ENCODE data around the gene CHRNB4.

GRCh38 chr15:78680431-78681075 lies 39.5 kb upstream of the CHRNB4 start:
- TF ChIP-seq POLR2A (IDR thresholded peaks at IDR 0.05; ENCODE audit: low read length) (no peak), GATA1 (IDR thresholded peaks at IDR 0.05; ENCODE audit: low read depth, low read length) (no peak)

Data from erythroblast (primary cell).